Esophagus muscularis mucosa (tissue), 4 donors: ENCODE results near the gene MICAL3.

ENCODE experiments used
- EP300 ChIP-seq: sonication (generic); formaldehyde crosslinking; IDR thresholded peaks from one replicate; pipeline ENCODE4 v1.6.1; 2017; ENCODE audit warnings: antibody characterized with exemption
- POLR2A ChIP-seq: fragments of 450-650 bp; IDR thresholded peaks from one replicate; pipeline ENCODE4 v1.6.1; 2017; ENCODE audit warnings: antibody characterized with exemption, moderate library complexity, mild to moderate bottlenecking, low read depth
- POLR2AphosphoS5 ChIP-seq, 2 donors: sonication (generic); formaldehyde crosslinking; IDR thresholded peaks; one replicate each; pipeline ENCODE4 v1.6.1; 2017; ENCODE audit warnings: antibody characterized with exemption in 2 of 2
- TF ChIP-seq, protein P1 (sequence below), 3 experiments: fragments of 200-600 bp in 2 of 3; fragments of 450-650 bp in 1 of 3; sonication (generic) in 2 of 3; IDR thresholded peaks; one replicate each; pipeline ENCODE4 v1.5.1; 2017 to 2019; ENCODE audit warnings: antibody characterized with exemption in 3 of 3, mild to moderate bottlenecking in 2 of 3, moderate library complexity in 1 of 3

DNA sequence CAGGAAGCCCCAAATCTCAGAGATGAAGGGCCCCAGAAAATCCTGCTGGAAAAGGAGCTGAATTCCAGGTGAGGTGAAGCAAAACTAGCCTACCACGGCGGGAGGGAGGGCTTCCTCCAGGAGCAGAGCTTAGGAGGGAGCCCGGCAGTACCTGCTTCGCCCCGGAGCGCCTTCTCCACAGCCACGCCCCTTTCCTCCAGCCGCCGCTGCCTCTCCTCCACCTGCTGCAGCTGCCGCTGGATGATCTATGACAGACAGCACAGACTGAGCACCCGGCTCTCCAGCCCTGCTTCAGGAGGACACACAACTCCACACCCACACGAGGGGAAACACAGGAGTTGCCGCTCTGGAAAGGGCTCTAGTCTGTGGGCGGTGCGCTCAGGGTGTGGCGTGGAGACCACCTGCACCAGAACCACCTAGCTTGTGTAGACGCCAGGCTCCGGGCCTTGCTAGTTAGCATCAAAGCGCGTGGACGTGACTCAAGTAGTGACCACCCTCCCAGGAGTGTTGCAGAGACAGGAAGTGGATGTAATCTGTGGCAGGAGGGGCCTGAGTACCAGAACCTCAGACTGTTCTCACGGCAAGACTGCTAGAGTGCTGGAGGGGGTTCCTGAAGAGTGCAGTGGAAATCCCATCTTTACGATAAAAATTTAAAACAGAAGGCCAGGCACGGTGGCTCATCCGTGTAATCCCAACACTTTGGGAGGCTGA is 215.5 kb downstream of the MICAL3 start:
- TF ChIP-seq, protein P1, sequence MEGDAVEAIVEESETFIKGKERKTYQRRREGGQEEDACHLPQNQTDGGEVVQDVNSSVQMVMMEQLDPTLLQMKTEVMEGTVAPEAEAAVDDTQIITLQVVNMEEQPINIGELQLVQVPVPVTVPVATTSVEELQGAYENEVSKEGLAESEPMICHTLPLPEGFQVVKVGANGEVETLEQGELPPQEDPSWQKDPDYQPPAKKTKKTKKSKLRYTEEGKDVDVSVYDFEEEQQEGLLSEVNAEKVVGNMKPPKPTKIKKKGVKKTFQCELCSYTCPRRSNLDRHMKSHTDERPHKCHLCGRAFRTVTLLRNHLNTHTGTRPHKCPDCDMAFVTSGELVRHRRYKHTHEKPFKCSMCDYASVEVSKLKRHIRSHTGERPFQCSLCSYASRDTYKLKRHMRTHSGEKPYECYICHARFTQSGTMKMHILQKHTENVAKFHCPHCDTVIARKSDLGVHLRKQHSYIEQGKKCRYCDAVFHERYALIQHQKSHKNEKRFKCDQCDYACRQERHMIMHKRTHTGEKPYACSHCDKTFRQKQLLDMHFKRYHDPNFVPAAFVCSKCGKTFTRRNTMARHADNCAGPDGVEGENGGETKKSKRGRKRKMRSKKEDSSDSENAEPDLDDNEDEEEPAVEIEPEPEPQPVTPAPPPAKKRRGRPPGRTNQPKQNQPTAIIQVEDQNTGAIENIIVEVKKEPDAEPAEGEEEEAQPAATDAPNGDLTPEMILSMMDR (IDR thresholded peaks at IDR 0.05) = no peak
- TF ChIP-seq EP300 = no peak
- no peak for TF ChIP-seq POLR2A
- TF ChIP-seq POLR2AphosphoS5 (IDR thresholded peaks at IDR 0.05) = no peak
